ENCODE measurements around the gene BIN2. TPM values are rescaled to one million over a fixed set of nuclear protein-coding genes. Genes with fewer than 3 reads are reported as not detected.
"Not testable (repeated sequence)": the region's sequence is repeated elsewhere in the genome, so short reads cannot be mapped to it uniquely, and the experiment has no call there.

The BIN2 gene
- total RNA-seq, 3 donors from 2014 or later = 2.3 to 7.6 (median 6.2) TPM

DNA sequence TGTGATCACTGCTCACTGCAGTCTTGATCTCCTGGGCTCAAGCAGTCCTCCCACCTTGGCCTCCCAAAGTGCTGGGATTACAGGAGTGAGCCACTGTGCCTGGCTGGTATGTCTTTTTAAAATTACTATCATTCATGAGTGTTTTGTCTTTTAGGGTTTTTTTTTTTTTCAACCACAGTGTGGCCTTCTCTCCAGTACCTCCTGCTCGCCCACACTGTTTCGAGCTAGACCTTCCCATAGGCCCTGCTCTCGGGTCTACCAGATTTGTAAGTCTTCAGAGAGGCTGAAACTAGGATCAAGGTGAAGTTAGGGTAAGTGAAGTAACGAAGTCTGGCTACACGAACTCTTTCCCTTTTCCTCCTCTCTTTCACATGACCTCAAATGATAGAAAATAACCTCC is 1.5 kb downstream of the BIN2 start:
- Histone ChIP-seq H3K4me3 (peak overlapping the region in 1 of 3 donors; percentile 46), H3K27ac (no peak overlapping the region)
- no peak for DNase-seq (ENCODE audit: low spot score in 2 of 2)

DNA sequence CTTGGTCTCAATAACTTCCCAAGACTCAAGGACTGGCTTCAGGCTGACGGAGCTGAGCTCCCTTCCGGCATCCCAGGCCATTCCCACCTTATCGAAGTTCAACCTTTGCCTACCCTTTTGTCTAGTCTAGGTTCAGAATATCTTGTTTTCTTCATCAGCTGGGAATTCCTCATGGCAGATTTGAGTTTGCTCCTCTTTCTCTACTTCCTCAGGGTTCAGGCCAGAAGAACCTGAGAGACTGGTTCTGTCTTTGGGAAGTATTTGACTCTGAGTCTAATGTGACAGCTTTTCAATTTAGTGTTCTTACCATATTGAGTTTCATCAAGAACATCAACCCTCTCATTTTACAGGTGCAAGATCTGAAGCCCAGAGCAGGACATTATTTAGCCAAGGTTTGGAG is 2.1 kb downstream of the BIN2 start:
- intact Hi-C loops (cut with DNase I; ENCODE audit: low total_unique reads) = no loop called here
- no peaks in the 10 kb centered on the region for H3K4me1 ChIP-seq
- H3K36me3 ChIP-seq = no peaks in the 10 kb centered on the region
- TF ChIP-seq POLR2AphosphoS5 (IDR thresholded peaks at IDR 0.05) = no peak
- TF ChIP-seq POLR2A (IDR thresholded peaks at IDR 0.05) = no peak
- TF ChIP-seq, protein P1, sequence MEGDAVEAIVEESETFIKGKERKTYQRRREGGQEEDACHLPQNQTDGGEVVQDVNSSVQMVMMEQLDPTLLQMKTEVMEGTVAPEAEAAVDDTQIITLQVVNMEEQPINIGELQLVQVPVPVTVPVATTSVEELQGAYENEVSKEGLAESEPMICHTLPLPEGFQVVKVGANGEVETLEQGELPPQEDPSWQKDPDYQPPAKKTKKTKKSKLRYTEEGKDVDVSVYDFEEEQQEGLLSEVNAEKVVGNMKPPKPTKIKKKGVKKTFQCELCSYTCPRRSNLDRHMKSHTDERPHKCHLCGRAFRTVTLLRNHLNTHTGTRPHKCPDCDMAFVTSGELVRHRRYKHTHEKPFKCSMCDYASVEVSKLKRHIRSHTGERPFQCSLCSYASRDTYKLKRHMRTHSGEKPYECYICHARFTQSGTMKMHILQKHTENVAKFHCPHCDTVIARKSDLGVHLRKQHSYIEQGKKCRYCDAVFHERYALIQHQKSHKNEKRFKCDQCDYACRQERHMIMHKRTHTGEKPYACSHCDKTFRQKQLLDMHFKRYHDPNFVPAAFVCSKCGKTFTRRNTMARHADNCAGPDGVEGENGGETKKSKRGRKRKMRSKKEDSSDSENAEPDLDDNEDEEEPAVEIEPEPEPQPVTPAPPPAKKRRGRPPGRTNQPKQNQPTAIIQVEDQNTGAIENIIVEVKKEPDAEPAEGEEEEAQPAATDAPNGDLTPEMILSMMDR (IDR thresholded peaks at IDR 0.05) = no peak
- H3K9me3 ChIP-seq = no peaks in the 10 kb centered on the region
- no peak overlapping the region for H3K4me3 ChIP-seq
- H3K27me3 ChIP-seq = no peaks in the 10 kb centered on the region
- H3K27ac ChIP-seq = no peak overlapping the region
- no peak for DNase-seq (ENCODE audit: low spot score in 2 of 2)

More for the DNA sequence above, 1.5 kb downstream of the BIN2 start:
- H3K27me3 ChIP-seq = no peaks in the 10 kb centered on the region
- intact Hi-C loops (cut with DNase I; ENCODE audit: low total_unique reads) = no loop called here
- H3K9me3 ChIP-seq = no peaks in the 10 kb centered on the region
- no peaks in the 10 kb centered on the region for H3K4me1 ChIP-seq
- TF ChIP-seq, protein P1 (IDR thresholded peaks at IDR 0.05) = no peak
- TF ChIP-seq POLR2AphosphoS5 (IDR thresholded peaks at IDR 0.05) (no peak), POLR2A (IDR thresholded peaks at IDR 0.05) (no peak)
- no peaks in the 10 kb centered on the region for H3K36me3 ChIP-seq

DNA sequence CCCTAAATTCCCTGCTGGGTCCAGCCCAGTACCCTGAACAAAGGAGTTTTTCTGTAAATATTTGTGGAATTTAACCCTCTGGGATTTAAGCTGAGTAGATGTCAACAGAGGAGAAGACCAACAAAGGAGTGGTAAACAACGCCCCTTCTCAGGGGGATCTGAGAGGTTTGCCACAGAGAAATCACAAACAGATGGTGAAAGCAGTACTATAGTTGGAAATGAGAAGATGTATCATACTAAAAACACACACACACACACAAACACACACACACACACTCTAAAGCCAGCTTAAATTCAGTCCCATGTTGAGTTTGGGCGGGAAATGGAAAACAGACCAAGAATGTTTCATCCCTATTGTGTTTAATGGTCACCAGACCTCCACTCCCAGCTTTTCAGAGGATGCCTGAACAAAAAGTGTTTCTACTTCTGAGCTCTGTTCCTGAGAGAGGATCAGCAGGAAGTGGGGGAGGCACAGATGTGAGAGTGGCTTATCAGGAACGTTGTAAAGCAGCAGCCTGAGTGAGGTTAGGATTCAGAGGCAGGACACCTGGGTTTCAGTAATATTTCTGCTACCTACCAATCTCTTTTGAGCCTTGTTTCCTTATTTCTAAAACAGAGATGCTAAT is 3.2 kb downstream of the BIN2 start:
- TF ChIP-seq, protein P1 (IDR thresholded peaks at IDR 0.05) = no peak
- no peak for TF ChIP-seq POLR2A (IDR thresholded peaks at IDR 0.05)
- no peak for TF ChIP-seq POLR2AphosphoS5 (IDR thresholded peaks at IDR 0.05)
- peak overlapping the region; percentile 20 to 36 for H3K27ac ChIP-seq
- H3K27me3 ChIP-seq = no peaks in the 10 kb centered on the region
- DNase-seq (ENCODE audit: low spot score in 2 of 2) = no peak
- no peak overlapping the region for H3K4me3 ChIP-seq
- no peaks in the 10 kb centered on the region for H3K36me3 ChIP-seq
- intact Hi-C loops (cut with DNase I; ENCODE audit: low total_unique reads) = no loop called here
- H3K4me1 ChIP-seq = no peaks in the 10 kb centered on the region
- H3K9me3 ChIP-seq = no peaks in the 10 kb centered on the region

DNA sequence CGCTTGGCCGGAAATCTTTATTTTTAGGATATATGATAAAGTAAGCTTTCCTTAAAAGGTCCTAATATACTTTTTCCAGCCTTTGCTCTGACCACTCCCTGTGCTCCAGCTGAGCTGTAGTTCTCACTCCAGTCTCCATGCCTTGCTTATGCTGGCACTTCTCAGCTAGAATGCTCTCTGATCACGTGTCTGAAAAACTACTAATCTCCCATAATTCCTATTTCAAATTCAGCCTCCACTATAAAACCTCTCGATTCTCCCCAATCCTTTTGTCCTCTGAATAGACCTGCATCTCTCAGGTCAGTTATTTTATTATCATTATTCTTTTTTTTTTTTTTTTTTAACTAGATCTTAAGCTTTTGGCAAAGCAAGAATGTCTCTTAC is 3.7 kb downstream of the BIN2 start:
- TF ChIP-seq, protein P1 (IDR thresholded peaks at IDR 0.05) = no peak
- no peak for TF ChIP-seq POLR2A (IDR thresholded peaks at IDR 0.05)
- TF ChIP-seq POLR2AphosphoS5 (IDR thresholded peaks at IDR 0.05) = no peak
- no peaks in the 10 kb centered on the region for H3K27me3 ChIP-seq
- intact Hi-C loops (cut with DNase I; ENCODE audit: low total_unique reads) = no loop called here
- no peak overlapping the region for H3K27ac ChIP-seq
- no peak overlapping the region for H3K4me3 ChIP-seq
- H3K4me1 ChIP-seq = no peaks in the 10 kb centered on the region
- H3K36me3 ChIP-seq = no peaks in the 10 kb centered on the region
- no peak for DNase-seq (ENCODE audit: low spot score in 2 of 2)
- no peaks in the 10 kb centered on the region for H3K9me3 ChIP-seq

DNA sequence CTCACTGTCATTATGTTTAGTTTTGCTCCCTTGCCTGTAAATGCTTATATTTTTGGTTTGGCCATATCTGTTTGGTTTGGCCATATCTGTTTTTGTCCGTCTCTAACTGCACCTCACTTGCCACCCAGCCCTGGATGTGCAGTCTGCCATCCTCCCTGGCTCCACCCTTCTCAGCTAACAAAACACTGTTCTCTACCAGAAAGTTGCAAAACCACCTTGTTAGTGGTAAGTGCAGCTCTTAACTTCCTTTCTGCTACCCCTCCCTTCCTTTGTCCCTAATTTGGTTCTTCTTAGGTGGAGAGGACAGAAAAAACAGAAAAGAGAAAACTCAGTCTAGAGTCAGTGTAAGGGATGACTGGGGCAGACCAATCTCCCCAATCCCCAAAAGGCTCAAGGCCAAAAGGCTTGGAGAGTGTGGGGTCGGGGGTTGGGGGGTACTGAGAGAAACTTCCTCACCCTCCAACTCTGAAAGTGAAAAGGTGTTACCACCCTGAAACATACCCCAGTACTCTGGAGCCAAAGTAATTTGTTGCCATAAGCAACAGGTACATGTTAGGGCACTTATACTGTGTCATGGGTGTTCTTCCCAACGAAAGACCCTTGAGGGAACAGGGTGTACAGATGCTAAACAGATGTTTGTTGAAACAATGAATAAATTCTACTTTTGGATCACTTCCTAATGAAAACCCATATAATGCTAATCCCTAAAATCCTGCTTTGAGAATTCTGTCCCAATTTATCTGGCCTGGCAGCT is 5.0 kb downstream of the BIN2 start:
- TF ChIP-seq, protein P1 (IDR thresholded peaks at IDR 0.05) = no peak
- TF ChIP-seq POLR2A (IDR thresholded peaks at IDR 0.05) = no peak
- no peak for TF ChIP-seq POLR2AphosphoS5 (IDR thresholded peaks at IDR 0.05)
- Histone ChIP-seq H3K4me3 (no peak overlapping the region), H3K36me3 (no peaks in the 10 kb centered on the region), H3K9me3 (no peaks in the 10 kb centered on the region), H3K4me1 (no peaks in the 10 kb centered on the region), H3K27ac (no peak overlapping the region), H3K27me3 (no peaks in the 10 kb centered on the region)
- no peak for DNase-seq (ENCODE audit: low spot score in 2 of 2)
- intact Hi-C loops (cut with DNase I; ENCODE audit: low total_unique reads) = no loop called here

DNA sequence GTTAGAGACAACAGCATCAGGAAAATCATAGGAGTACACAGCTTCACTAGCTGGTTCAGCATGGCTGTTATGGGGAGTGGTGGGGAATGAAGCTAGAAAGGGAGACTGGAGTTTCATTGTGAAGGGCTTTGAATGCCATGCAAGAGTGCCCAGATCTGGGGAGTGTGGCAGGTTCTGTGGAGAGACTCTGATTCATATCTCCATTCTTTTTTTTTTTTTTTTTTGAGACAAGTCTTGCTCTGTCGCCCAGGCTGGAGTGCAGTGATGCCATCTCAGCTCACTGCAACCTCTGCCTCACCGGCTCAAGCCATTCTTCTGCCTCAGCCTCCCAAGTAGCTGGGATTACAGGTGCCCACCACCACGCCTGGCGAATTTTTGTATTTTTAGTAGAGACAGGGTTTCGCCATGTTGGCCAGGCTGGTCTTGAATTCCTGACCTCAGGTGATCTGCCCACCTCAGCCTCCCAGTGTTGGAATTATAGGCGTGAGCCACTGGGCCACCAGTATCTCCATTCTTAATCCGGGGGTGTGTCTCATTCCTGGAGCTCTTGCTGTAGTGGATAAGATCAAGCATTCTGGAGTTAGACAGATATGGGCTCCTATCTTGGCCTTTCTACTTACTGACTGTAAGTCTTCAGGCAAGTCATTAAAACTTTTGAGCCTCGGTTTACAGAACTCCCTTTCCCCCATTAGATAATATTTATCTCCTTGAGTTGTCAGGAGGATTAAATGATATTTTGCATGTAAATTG is 5.7 kb downstream of the BIN2 start:
- H3K27me3 ChIP-seq; H3K27ac ChIP-seq; H3K9me3 ChIP-seq; H3K4me3 ChIP-seq; H3K36me3 ChIP-seq; H3K4me1 ChIP-seq; intact Hi-C loops (cut with DNase I; ENCODE audit: low total_unique reads); DNase-seq (ENCODE audit: low spot score in 2 of 2): not testable (repeated sequence)
